Upper lobe of left lung (tissue), 4 donors: ENCODE data around the gene TECTA.

ENCODE experiments used
- EP300 ChIP-seq, 4 donors: sonication (generic); formaldehyde crosslinking; IDR thresholded peaks; one replicate each; pipeline ENCODE4 v1.5.1; 2017; ENCODE audit warnings: antibody characterized with exemption in 4 of 4, control low read depth in 2 of 4
- POLR2A ChIP-seq, 4 donors: fragments of 450-650 bp; IDR thresholded peaks; one replicate each; pipeline ENCODE4 v1.5.1; 2016 to 2017; ENCODE audit warnings: antibody characterized with exemption in 4 of 4, mild to moderate bottlenecking in 2 of 4
- POLR2AphosphoS5 ChIP-seq, 2 donors: sonication (generic); formaldehyde crosslinking; IDR thresholded peaks; one replicate each; pipeline ENCODE4 v1.5.1; 2017; ENCODE audit warnings: antibody characterized with exemption in 2 of 2
- TF ChIP-seq, protein P1 (sequence below), 6 experiments: fragments of 450-650 bp in 4 of 6; fragments of 200-600 bp in 2 of 6; sonication (generic) in 2 of 6; IDR thresholded peaks; one replicate each; pipeline ENCODE4 v1.5.1; 2016 to 2019; ENCODE audit warnings: antibody characterized with exemption in 6 of 6

DNA sequence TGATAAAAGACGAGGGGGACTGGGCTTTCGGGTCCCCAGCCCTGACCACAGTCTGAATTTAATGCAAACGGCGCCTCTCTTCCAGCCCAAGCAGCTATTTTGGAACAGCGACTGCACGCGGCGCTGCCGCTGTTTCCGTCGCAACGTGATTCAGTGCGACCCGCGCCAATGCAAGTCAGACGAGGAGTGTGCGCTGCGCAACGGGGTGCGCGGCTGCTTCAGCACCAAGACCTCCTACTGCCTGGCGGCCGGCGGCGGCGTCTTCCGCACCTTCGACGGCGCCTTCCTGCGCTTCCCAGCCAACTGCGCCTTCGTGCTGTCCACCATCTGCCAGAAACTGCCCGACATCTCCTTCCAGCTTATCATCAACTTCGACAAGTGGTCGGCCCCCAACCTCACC, 56.7 kb downstream of the TECTA start:
- TF ChIP-seq, protein P1, sequence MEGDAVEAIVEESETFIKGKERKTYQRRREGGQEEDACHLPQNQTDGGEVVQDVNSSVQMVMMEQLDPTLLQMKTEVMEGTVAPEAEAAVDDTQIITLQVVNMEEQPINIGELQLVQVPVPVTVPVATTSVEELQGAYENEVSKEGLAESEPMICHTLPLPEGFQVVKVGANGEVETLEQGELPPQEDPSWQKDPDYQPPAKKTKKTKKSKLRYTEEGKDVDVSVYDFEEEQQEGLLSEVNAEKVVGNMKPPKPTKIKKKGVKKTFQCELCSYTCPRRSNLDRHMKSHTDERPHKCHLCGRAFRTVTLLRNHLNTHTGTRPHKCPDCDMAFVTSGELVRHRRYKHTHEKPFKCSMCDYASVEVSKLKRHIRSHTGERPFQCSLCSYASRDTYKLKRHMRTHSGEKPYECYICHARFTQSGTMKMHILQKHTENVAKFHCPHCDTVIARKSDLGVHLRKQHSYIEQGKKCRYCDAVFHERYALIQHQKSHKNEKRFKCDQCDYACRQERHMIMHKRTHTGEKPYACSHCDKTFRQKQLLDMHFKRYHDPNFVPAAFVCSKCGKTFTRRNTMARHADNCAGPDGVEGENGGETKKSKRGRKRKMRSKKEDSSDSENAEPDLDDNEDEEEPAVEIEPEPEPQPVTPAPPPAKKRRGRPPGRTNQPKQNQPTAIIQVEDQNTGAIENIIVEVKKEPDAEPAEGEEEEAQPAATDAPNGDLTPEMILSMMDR (IDR thresholded peaks at IDR 0.05), result no peak
- TF ChIP-seq POLR2A (IDR thresholded peaks at IDR 0.05) (no peak), EP300 (IDR thresholded peaks at IDR 0.05) (no peak), POLR2AphosphoS5 (IDR thresholded peaks at IDR 0.05) (no peak)
